ENCODE results near the gene PA2G4. TPM values are rescaled to one million over a fixed set of nuclear protein-coding genes. Genes with fewer than 3 reads are reported as not detected.
A peak's percentile ranks its signal among the peaks of the same experiment; 100 is the strongest.
"Not testable (repeated sequence)": the region's sequence is repeated elsewhere in the genome, so short reads cannot be mapped to it uniquely, and the experiment has no call there.

Gene PA2G4
- total RNA-seq: 125 TPM

DNA sequence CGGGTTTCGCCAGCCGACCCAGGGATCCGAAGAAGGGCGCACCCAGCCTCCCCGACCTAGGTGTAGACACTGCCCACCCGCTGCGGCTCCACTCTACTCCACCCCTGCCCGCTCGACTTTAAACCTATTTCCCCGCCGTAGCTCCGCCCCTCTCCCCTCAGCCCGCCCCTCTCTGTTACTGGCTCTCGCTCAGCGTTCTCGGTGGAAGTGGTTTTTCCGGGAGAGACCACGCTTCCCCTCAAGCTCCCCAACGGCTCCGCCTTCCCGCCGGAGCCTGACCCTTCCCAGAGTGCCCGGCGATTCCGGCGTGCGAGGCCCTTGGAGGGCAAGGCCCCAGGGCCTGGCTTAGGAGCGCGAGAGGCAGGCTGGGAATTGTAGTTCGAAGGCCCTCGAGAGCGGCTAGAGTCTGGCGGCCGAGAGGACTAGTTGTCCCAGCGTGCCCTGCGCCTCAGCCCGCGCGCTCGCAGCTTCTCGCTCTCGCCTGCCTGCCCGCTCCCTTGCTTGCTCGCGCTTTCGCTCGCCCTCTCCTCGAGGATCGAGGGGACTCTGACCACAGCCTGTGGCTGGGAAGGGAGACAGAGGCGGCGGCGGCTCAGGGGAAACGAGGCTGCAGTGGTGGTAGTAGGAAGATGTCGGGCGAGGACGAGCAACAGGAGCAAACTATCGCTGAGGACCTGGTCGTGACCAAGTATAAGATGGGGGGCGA, at the start of gene PA2G4:
TSS of gene PA2G4 (plus strand) at position 451 of the 706 bp plus-strand sequence. CDS start at position 630, 179 bp downstream.
- ATAC-seq: peak; percentile 95

DNA sequence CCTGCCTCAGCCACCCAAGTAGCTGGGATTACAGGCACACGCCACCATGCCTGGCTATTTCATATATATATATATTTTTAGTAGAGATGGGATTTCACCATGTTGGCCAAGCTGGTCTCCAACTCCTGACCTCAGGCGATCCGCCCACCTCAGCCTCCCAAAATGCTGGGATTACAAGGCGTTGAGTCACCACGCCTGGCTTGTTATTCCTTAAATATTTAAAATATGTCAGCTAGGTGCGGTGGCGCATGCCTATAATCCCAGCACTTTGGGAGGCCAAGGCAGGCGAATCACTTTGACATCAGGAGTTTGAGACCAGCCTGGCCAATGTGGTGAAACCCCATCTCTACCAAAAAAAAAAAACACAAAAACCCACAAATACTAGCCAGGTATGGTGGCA, 44.4 kb upstream of the PA2G4 start:
- not testable (repeated sequence) for ATAC-seq

DNA sequence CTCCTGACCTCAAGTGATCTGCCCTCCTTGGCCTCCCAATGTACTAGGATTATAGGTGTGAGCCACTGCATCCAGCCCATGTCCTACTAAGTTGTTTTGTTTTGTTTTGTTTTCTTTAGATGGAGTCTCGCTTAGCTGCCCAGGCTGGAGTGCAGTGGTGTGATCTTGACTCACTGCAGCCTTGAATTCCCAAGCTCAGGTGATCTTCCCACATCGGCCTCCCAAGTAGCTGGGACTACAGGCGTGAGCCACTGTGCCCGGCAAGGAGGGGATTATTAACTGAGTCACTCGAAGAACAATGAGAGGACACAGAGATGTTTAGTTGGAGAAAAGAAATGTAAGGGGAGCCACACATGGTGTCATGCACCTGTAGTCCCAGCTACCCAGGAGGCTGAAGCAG, 42.4 kb upstream of the PA2G4 start:
- no peak for ATAC-seq

DNA sequence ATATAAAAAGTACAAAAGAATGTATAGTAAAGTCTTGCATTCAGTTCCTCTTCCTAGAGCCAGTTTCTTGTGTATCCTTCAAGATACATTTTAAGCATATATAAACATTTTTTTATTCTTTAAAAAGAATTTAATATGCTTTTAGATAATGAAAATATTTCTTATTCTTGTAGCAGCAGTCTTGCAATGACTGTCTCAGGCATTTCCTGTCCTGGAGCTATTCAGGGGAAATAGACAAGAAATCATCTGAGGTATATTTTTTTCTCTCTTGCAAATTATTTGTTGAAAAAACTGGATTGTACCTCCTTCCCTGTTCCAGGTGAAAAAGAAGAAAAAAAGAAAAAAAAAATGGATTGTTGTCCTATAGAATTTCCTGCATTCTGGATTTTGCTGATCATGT, 41.4 kb upstream of the PA2G4 start:
- ATAC-seq: no peak

DNA sequence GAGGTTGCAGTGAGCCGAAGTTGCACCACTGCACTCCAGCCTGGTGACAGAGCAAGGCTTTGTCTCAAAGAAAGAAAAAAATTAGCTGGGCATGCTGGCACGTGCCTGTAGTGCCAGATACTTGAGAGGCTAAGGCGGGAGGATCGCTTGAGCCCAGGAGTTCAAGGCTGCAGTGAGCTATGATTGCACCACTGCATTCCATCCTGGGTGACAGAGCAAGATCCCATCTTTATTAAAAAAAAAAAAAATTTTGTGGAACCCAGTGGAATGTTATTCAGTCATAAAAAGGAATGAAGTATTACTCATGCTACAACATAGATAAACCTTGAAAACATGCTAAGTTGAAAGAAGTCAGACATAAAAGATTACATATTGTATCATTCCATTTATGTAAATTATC, 32.7 kb upstream of the PA2G4 start:
- ATAC-seq: no peak

DNA sequence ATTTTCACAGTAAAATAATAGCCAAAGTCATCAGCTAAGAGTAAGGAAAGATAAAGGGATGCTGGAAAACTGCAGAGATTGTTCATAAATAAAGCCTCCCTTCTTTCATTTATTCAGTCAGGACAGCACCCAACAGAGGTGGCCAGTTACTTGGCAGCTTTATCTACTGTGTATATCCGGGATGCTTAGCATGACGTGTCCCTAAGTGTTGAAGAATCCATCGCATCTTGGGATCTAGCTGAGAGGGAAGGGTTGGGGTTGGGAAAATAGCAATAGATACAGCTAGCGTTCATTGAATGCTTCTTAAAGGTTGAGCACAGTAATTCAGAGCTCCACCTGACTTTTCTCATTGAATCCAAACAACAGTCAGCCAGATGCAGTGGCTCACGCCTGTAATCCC, 30.0 kb upstream of the PA2G4 start:
- no peak for ATAC-seq

DNA sequence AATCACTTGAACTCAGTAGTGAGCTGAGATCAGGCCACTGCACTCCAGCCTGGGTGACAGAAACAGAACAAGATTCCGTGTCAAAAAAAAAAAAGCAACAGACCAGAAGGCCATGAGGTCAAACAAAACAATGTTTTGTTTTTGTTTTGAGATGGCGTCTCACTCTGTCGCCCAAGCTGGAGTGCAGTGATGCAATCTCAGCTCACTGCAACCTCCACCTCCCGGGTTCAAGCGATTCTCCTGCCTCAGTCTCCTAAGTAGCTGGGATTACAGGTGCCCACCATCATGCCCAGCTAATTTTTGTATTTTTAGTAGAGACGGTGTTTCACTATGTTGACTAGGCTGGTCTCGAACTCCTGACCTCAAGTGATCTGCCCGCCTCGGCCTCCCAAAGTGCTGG, 26.4 kb upstream of the PA2G4 start:
- ATAC-seq: not testable (repeated sequence)

DNA sequence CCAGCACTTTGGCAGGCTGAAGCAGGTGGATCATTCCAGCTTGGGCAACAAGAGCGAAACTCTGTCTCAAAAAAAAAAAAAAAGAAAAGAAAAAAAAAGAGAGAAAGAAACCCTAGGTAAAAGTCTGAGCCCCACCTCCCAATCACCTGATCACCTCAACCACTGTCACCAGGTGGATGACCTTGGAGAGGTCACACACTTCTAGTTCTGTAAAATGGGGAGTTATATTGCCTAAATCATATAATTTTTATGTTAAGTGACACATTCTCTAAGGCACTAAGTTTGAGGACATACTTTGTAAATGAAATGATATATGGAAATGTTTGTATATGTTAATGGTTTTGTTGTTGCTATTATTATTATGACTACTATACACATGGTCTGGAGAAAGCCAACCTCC, 25.9 kb upstream of the PA2G4 start:
- ATAC-seq: no peak

DNA sequence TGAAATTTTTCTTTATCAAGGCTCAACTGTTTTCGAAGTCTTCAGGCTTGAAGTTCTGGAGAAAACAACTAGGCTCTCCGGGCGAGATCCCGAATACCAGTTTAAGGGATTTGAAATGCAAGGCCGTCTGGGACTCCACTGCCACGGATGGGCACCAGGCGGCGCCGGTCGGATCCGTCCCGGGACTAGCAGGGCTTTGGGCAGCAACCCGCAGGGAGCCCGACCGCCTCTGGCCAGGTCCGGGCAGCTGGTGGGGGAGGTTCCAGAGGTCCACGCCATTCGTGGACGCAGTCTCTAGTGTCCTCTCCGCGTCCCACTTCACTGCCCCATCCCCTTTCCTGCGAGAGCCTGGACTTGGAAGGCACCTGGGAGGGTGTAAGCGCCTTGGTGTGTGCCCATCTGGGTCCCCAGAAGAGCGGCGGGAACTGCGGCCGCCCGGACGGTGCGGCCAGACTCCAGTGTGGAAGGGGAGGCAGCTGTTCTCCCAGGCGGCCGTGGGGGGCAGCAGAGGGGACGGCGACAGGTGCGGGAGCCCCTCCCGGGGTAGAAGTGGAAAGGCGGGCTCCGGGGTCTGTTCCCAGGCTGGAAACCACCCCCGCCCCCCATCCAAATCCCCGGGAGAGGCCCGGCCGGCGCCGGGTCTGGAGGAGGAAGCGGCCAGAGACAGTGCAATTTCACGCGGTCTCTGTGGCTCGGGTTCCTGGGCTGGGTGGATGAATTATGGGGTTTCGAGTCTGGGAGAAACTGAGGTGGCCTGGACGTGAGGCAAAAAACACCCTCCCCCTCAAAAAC, 25.2 kb upstream of the PA2G4 start:
- ATAC-seq: peak; percentile 72

DNA sequence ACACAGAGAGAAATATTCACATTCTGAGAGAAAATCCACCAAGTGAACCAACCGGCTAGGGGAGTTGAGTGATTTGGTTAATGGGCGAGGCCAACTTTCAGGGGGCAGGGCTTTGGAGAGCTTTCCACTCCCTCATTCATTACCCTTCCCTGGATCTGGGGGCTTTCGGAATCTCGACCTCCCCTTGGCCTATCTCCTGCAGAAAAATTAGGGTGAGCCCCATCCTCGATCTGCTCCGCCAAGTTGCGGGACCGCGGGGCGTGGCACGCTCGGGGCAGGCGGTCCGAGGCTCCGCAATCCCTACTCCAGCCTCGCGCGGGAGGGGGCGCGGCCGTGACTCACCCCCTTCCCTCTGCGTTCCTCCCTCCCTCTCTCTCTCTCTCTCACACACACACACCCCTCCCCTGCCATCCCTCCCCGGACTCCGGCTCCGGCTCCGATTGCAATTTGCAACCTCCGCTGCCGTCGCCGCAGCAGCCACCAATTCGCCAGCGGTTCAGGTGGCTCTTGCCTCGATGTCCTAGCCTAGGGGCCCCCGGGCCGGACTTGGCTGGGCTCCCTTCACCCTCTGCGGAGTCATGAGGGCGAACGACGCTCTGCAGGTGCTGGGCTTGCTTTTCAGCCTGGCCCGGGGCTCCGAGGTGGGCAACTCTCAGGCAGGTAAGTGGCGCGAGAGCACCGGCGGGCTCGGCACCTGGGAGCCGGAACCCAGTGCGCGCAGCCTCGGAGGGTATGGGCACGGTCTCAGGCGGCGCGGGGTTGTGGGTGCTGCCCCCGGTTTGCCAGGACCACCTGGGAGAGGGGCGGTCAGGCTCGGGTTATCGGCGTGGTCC, 24.4 kb upstream of the PA2G4 start, which contains the start of gene ERBB3:
TSS of gene ERBB3 (plus strand) at position 443 of the 833 bp plus-strand sequence. CDS start at position 579, 136 bp downstream.
- peak; percentile 94 for ATAC-seq

DNA sequence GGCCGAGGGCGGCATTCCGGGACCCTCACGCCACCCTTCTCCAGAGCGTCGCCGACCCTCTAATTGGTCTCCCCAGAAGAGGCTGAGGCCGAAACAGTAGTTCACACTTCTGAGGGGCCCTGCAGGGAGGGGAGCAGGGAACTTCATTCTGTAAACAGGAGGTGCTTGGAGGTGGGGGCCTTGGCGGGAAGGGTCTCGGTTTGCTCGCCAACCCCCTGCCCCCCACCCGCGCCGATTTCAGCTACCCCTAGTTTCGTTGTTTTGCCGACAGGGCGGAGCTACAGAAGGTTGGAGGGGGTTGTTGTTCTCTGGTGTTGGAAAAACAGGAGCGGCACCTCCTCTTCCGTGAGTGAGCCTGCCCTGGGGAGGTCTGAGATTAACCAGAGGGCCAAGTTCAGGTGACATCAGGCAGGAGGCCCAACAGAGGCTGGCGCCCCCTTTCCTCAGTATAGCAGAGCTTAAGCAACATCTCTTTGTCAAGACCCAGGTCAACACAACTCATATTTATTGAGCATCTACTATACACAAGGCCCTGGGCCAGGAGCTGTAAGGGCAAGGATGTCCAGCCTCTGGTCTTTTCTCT, 23.7 kb upstream of the PA2G4 start:
- peak; percentile 56 for ATAC-seq

DNA sequence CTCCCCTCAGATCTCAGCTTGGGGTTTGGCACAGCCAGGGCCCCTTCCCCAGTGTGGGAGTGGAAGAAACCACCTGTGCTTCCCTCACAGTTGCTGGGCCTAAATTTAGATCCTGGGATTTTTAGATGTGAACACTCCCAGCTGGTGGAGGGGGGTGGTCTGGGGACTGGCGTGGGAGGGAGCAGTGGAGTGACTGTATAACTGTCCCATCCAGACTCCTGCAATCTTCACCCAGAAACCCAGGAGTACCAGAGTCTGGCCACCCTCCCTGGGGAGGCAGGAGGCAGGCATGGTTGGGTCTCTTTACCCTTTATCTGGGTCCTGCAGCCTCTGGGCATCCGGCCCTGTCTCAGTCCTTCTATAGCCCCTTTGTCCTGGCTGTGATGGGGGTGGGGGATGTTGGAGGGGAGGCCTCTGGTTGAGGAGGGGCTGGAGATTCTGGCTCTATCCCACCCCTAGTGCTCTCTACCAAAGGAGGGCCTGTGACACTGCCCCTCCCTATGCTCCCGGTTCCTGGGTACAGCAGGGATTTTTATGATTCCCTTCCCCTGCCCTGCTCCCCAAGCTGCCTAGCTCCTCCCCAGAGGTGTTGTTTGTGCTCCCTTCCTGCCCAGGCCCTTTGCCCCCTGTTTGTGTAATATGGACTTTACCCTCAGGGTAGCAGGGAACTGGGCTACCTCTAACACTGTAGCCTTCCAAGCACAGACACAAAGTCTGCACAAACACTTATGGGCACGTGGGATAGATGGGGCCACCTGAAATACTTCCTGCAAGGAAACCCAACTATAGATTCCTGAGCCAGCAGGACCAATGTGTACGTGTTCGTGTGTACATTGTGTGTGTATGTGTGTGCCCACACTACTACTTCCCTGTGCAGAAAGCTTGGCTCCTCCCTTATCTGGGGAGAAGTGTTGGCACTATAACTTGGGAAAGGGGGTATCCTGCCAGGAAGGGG, 22.7 kb upstream of the PA2G4 start:
- ATAC-seq: no peak

DNA sequence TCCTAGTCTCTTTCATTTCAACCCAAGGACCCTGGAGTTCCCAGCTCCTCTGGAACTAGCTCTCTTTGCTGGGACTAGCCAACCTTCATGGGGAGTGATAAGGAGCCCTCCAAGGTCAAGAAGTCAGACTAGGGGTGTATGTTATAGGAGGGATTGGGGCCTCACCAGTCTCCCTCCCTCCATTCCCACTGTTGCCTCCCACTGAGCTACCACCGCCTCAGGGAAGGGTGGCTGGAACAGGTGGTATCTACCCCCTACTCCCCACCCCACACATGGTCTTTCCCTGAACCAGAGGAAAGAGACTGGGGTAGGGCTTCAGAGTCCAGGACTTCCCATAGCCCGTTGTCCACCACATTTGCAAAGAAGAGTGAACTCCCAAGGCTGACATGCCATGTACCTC, 22.0 kb upstream of the PA2G4 start:
- no peak for ATAC-seq

DNA sequence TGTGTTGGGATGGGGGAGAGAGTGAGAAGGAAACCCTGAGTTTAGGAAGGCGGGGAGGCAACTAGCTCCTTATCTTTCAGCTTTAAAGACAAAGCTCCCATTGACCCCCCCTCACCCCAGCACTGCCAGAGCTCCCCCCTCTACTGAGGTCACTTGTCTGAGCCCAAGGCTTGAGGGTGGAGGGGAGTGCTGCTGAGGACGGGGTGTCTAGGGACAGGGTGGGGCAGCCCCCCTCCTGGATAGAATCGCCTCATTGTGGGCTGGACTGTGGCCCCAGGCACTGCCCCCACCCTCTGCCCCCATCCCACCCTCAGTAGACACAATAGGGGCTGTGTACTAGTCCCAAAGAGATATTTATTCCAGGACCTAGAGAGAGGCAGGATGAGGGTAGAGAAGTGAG, 21.4 kb upstream of the PA2G4 start:
- ATAC-seq: no peak

DNA sequence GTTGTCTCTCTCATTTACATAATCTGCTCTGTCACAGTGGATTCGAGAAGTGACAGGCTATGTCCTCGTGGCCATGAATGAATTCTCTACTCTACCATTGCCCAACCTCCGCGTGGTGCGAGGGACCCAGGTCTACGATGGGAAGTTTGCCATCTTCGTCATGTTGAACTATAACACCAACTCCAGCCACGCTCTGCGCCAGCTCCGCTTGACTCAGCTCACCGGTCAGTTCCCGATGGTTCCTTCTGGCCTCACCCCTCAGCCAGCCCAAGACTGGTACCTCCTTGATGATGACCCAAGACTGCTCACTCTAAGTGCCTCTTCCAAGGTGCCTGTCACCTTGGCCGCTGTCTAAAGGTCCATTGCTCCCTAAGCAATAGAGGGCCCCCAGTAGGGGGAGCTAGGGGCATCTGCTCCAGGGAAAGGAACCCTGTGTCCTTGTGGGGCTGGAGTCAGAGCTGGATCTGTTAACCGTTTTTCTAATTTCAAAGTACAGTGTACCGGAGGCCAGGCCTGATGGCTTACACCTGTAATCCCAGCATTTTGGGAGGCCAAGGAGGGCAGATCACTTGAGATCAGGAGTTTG, 19.3 kb upstream of the PA2G4 start:
- no peak for ATAC-seq

DNA sequence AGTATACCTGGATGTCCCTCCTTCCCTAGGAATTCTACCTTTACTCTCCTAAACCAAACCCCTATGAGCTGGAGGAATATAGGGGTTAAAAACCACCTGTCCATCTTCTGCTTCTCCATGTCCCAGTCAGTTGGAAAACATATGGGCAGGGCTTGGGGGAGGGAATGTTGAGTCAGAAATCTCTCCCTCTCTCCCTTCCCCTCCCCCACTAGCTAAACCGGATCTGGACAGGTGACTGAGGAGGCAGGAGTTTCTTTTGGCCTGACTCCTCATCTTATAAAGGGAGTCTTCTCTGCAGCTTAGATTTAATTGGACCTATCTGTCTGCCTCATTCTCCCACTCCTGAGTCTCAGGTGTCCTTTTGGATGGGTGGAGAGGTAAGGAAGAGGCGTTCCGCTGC, 18.3 kb upstream of the PA2G4 start:
- peak; percentile 83 for ATAC-seq

DNA sequence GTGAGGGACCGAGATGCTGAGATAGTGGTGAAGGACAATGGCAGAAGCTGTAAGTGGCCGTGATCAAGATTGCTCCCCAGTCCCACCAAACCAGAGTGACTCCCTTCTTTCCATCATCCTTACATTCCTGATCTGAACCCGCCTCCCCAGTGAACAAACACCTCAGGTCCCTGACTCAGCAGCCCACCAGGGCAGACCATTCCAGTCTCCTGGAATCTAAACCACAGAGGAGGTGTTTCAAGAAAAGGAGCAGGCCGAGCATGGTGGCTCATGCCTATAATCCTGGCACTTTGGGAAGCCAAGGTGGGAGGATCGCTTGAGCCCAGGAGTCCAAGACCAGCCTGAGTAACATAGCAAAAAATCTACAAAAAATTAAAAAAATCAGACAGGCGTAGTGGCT, 17.8 kb upstream of the PA2G4 start:
- no peak for ATAC-seq

DNA sequence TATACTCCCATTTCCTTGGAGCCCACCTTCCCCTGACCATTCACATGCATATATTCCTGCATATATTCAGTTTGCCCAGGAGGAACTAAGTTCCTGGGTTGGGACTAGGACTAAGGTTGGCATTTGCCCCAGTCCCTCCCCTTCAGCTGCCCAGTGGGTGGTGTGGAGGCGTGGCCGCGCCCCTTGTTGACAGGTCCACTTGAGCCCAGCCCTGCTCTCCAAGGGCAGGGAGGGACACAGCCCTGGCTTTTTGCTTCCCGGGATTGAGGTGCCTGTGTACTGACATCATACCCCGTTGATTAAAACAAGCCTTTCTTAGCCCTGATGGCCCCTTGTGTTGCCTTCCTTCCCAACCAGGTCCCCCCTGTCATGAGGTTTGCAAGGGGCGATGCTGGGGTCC, 17.1 kb upstream of the PA2G4 start:
- ATAC-seq: peak; percentile 71

DNA sequence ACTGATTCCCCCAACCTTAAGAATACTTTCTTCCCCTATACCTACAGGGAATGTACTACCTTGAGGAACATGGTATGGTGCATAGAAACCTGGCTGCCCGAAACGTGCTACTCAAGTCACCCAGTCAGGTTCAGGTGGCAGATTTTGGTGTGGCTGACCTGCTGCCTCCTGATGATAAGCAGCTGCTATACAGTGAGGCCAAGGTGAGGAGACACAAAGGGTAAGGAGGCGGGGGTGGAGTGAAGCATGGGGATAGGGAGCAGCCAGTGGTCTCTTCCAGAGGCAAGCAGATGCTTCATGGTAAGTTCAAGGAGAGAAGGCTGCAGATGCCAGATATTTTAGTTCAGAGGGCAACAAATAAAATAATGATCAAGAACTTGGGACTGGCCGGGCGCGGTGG, 6.6 kb upstream of the PA2G4 start:
- no peak for ATAC-seq

DNA sequence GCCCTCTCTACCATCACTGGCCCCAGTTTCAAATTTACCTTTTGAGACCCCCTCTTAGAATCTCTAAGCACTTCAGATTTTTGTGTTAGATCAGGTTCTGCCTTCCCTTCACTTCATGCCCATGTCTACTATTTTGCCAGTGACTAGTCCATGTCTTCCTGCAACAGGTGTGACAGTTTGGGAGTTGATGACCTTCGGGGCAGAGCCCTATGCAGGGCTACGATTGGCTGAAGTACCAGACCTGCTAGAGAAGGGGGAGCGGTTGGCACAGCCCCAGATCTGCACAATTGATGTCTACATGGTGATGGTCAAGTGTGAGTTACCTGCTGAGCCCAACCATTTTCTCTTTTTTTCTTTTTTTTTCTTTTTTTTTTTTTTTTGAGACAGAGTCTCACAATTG, 5.8 kb upstream of the PA2G4 start:
- ATAC-seq: no peak

DNA sequence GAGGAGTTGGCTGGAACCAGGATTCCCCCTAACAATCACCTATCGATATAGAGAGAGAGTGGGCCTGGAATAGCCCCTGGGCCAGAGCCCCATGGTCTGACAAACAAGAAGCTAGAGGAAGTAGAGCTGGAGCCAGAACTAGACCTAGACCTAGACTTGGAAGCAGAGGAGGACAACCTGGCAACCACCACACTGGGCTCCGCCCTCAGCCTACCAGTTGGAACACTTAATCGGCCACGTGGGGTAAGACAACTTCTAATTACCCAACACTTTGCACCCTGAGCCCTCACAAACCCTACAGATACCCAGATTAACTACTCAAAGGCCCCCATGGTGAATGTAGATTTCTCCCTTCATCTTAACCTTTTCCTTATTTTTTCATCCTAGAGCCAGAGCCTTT, 4.6 kb upstream of the PA2G4 start:
- ATAC-seq: no peak

Measured in esophagus mucosa (tissue), 1 donor.